ENCODE measurements around the gene CACNG4.

CACNG4 gene

DNA sequence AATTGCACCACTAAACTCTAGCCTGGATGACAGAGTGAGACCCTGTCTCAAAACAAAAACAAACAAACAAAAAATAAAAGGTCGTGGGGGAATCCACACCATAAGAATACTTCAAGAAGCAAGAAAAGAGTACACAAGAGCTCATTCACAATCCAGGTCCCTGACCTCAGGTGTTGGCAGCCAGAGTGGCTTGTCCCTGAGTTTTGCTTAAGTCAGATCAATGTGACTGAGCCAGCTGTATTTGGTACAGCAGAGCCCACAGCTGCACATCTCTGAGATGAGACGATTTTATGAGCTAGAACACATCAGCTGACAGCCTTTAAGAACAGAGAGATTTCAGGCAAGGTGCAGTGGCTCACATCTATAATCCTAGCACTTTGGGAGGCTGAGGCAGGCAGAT lies 102.2 kb downstream of the CACNG4 start:
- DNase-seq (ENCODE audit: low read depth) = no peak

DNA sequence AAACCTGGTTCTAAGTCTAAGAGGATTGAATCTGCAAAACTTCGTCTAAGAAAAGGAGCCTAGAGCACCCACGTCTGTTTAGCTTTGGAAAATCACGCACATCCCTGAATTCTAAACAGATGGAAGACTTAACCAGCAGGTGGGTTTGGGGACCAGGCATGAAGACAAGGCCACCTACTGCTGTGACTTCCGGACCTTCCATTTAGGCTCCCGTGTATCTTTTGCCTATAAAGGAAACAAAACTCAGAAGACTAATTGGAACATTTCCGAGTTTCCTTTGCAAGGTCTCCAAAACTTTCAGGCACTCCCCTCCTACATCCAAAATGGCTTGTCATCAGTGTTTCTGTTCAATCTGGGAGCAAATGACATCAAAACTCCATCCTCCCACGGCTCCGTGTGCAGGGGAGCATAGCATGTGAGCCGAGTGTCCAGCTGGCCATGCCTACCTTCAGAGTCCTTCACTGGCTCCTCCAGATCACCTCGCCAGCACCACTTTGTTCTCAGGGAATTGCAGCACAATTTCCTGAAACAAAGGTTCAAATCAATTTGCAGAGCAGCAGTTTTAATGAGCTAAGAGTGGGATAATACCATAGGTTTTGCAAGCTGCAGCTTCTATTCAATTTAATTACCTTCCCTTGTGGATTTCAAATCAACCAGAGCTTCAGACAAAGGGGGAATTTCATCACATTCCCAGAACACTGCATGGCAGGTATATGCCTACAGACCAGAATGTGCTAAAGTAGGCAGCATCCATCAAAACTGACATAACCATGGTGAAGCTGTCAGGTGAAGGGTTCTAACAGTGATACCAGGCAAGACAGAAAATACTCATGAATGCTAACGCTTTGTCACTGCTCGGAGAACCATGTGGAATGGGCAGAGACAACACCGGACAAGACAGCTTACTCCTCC lies 103.3 kb downstream of the CACNG4 start:
- no peak for DNase-seq (ENCODE audit: low read depth)

DNA sequence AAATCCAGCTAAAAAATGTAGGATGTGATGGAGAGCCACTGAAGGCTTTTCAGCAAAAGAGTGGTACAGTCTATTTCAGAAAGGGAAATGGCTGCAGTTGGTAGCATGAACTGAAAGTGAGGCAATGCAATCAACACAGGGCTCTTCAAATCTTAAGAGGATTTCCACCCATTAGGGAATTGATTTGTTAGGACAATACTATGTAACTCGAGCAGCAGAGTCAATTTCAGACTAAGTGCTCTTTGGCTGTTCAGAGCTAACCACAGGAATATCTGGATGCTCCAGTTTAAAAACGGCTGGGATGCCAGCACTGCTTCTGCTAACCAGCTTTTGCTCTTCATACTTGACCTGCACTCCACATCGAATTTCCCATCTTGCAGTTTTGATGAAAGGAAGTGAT lies 104.5 kb downstream of the CACNG4 start:
- DNase-seq (ENCODE audit: low read depth) = no peak

GRCh38 chr17:67069603-67070136 lies 105.2 kb downstream of the CACNG4 start:
- no peak for DNase-seq (ENCODE audit: low read depth)

DNA sequence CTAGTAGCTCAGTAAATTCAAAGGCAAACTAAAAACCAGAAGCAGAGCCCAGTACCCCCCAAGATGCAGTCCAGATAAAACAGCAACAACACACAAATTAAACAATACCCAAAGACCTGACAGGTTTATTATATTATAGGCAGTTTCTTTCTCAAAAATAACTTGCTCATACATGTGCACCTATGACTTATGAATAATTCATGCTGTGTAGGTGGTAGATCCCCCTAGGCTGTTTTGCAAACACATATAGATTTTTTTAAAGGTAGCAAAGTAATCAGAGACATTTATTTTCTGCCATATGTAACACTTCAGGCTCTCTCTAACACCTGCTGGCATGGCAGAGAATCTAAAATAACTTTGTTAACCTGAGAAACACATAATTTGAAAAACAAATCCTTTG lies 107.1 kb downstream of the CACNG4 start:
- DNase-seq (ENCODE audit: low read depth) = no peak

- no peak for DNase-seq (ENCODE audit: low read depth)
These were observed 108.4 kb downstream of the CACNG4 start for GRCh38 chr17:67072885-67073284.

- DNase-seq (ENCODE audit: low read depth) = no peak
These were observed 110.3 kb downstream of the CACNG4 start for GRCh38 chr17:67074781-67075180.

DNA sequence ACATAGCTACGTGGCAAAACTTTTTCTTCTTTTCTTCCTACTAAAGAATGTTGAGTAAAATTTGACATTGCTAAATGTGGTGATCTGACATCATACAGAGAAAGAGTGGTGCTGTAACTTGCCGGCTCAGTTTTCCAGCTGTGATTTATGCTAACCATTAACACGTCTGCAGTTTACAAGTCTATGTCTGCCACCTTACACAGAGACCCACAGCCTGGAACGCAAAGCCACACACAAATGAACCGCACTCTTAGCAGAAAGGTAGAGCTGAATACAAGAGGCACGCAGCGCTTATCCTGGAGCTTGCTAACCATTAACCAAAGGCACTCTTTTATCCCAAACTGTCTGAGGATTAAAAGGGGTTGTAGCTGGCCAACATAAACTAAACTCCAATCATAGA lies 111.8 kb downstream of the CACNG4 start:
- no peak for DNase-seq (ENCODE audit: low read depth)

GRCh38 chr17:67078292-67078691 lies 113.8 kb downstream of the CACNG4 start:
- DNase-seq (ENCODE audit: low read depth) = no peak

- DNase-seq (ENCODE audit: low read depth) = no peak
These were observed 115.0 kb downstream of the CACNG4 start for GRCh38 chr17:67079491-67079890.

DNA sequence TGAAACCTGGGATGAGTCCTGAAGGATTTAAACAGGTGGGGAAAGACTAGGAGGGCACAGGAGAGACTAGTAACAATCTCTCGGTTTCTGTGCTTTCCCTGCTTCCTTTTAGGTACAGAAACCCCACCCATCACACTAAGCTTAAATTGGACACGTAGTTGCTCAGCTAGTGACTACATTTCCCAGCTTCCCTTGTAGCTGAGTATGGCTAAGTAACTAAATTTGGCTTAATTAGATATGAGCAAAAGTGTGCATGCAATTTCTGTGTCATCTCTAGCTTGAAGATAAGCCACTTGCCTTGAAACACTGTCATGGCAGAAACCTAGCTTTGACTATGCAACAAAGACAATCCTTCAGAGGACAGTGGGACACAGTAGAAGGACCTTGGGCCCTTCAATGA lies 116.3 kb downstream of the CACNG4 start:
- no peak for DNase-seq (ENCODE audit: low read depth)

- no peak for DNase-seq (ENCODE audit: low read depth)
These were observed 117.6 kb downstream of the CACNG4 start for GRCh38 chr17:67082107-67082506.

Measured in HS-27A (cell line).